HepG2 (cell line): ENCODE measurements around the gene ZNF148. TPM values are rescaled to one million over a fixed set of nuclear protein-coding genes. Genes with fewer than 3 reads are reported as not detected.

ENCODE experiments used
- HNF4G ChIP-seq, 2 experiments: sonication (generic) in 1 of 2; formaldehyde crosslinking in 1 of 2; IDR thresholded peaks; 2 replicates each; pipeline versions ENCODE4 v1.4.0 to v1.6.1; 2011 to 2020; ENCODE audit warnings: borderline replicate concordance in 2 of 2, low read depth in 2 of 2, mild to moderate bottlenecking in 2 of 2, low read length in 1 of 2, missing genetic modification reagents in 1 of 2, moderate library complexity in 1 of 2
- RFX1 ChIP-seq: fragments of 450-650 bp; IDR thresholded peaks from 2 replicates; pipeline ENCODE4 v1.6.1; 2017
- RXRB ChIP-seq: IDR thresholded peaks from 2 replicates; pipeline ENCODE4 v1.6.1; 2016; ENCODE audit warnings: borderline replicate concordance, missing genetic modification reagents, missing compliant biosample characterization
- SMC3 ChIP-seq: IDR thresholded peaks from 2 replicates; pipeline ENCODE4 v1.6.1; 2011; ENCODE audit warnings: low read length, improper control_type of control experiment
- SRY ChIP-seq: sonication (generic); formaldehyde crosslinking; IDR thresholded peaks from 2 replicates; pipeline ENCODE4 v1.8.0; 2022; ENCODE audit warnings: mild to moderate bottlenecking, missing genetic modification reagents
- polyA plus RNA-seq, 8 experiments: library from polyadenylated mRNA; depleted of rRNA in 3 of 8; stranded (reverse) in 7 of 8; unstranded in 1 of 8; fragments of >200 nt; fragmentation: Illumina TruSeq in 4 of 8; extraction: Trizol in 4 of 8; gene quantifications; 2 replicates each; pipeline versions ENCODE4 v1.2.1 to v1.2.3, GENCODE V29; 2011 to 2016; ENCODE audit warnings: low read depth in 4 of 8, missing spikeins in 1 of 8, mixed read lengths in 1 of 8; ENCODE audit not compliant: insufficient read depth in 1 of 8
- total RNA-seq, 5 experiments: library from RNA; depleted of rRNA; stranded (reverse); fragments of >200 nt; fragmentation: Illumina TruSeq; extraction: Trizol; gene quantifications; 2 replicates each; pipeline ENCODE4 v1.2.3, GENCODE V29; 2016; ENCODE audit warnings: low read depth in 1 of 5
- TF ChIP-seq, protein P1 (sequence below), 2 experiments: fragments of 450-650 bp in 1 of 2; sonication (generic) in 1 of 2; formaldehyde crosslinking in 1 of 2; IDR thresholded peaks; 2 replicates each; pipeline versions ENCODE4 v1.6.1 to v1.8.0; 2016 to 2022; ENCODE audit warnings: antibody characterized with exemption in 1 of 2, mild to moderate bottlenecking in 1 of 2, missing genetic modification reagents in 1 of 2
- TF ChIP-seq, protein P2 (sequence below): sonication (generic); formaldehyde crosslinking; IDR thresholded peaks from 2 replicates; pipeline ENCODE4 v1.4.0; 2020; ENCODE audit warnings: missing genetic modification reagents
- TF ChIP-seq, protein P3 (sequence below): sonication (generic); formaldehyde crosslinking; IDR thresholded peaks from 2 replicates; pipeline ENCODE4 v1.4.0; 2020; ENCODE audit warnings: mild to moderate bottlenecking, missing genetic modification reagents

The ZNF148 gene
- total and polyA plus RNA-seq, 2 of the 13 experiments (the other 11 are each of a cell fraction or from before 2014, with no cell fraction given): 10.6 to 36.1 TPM

DNA sequence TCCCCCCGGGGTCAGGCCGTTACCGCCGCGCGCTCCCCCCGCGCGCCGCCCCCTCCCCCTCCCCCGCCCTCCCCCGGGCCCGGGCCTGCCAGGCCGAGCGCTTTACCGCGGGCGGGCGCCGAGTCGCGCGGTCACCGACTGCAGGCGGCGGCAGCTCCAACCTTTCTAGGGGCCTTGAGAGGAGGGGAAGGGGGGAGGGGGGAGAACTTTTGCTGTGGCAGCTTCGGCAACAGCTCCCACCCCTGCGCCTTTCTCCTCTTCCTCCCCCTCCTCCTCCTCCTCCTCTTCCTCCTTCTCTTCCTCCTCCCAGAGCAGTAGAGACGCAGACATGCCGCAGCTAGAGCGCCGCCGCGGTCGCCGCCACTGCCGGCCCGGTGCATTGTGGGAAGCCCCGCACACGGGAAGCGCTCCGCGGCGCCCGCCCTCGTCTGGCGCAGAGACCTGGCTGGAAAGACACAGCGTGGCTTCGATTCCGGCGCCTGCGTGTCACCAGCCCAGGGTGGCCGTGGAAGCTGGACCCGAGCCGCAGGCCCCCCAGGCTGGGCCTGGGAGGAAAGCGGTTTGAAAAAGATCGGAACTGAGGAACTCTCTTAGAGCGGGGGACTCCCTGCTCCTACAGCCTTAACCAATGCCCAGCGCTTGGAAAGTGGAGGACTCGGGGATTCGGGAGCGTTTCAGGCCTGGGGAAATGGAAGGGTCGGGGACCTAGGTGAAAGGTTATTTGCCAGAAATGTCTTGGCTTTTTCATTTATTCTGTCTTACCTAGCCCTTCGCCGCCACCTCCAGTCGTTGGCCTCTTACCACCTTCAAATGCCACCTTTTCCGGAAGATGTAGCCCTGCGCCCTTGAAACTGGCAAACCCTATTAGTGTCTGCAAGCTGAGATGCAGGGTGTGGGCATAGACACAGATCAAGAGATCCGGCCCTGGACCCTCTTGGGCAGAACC lies at the start of gene ZNF148 (continued):
- TF ChIP-seq, protein P1, sequence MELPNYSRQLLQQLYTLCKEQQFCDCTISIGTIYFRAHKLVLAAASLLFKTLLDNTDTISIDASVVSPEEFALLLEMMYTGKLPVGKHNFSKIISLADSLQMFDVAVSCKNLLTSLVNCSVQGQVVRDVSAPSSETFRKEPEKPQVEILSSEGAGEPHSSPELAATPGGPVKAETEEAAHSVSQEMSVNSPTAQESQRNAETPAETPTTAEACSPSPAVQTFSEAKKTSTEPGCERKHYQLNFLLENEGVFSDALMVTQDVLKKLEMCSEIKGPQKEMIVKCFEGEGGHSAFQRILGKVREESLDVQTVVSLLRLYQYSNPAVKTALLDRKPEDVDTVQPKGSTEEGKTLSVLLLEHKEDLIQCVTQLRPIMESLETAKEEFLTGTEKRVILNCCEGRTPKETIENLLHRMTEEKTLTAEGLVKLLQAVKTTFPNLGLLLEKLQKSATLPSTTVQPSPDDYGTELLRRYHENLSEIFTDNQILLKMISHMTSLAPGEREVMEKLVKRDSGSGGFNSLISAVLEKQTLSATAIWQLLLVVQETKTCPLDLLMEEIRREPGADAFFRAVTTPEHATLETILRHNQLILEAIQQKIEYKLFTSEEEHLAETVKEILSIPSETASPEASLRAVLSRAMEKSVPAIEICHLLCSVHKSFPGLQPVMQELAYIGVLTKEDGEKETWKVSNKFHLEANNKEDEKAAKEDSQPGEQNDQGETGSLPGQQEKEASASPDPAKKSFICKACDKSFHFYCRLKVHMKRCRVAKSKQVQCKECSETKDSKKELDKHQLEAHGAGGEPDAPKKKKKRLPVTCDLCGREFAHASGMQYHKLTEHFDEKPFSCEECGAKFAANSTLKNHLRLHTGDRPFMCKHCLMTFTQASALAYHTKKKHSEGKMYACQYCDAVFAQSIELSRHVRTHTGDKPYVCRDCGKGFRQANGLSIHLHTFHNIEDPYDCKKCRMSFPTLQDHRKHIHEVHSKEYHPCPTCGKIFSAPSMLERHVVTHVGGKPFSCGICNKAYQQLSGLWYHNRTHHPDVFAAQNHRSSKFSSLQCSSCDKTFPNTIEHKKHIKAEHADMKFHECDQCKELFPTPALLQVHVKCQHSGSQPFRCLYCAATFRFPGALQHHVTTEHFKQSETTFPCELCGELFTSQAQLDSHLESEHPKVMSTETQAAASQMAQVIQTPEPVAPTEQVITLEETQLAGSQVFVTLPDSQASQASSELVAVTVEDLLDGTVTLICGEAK (IDR thresholded peaks at IDR 0.05): no peak
- TF ChIP-seq, protein P1 (CRISPR knock-in tag; IDR thresholded peaks at IDR 0.05): peak; percentile 91
- no peak; the same call in 1 of the 2 replicates for TF ChIP-seq SRY
- peak; percentile 55; the same call in 1 of the 2 replicates for TF ChIP-seq RXRB (CRISPR knock-in tag)
- TF ChIP-seq, protein P2, sequence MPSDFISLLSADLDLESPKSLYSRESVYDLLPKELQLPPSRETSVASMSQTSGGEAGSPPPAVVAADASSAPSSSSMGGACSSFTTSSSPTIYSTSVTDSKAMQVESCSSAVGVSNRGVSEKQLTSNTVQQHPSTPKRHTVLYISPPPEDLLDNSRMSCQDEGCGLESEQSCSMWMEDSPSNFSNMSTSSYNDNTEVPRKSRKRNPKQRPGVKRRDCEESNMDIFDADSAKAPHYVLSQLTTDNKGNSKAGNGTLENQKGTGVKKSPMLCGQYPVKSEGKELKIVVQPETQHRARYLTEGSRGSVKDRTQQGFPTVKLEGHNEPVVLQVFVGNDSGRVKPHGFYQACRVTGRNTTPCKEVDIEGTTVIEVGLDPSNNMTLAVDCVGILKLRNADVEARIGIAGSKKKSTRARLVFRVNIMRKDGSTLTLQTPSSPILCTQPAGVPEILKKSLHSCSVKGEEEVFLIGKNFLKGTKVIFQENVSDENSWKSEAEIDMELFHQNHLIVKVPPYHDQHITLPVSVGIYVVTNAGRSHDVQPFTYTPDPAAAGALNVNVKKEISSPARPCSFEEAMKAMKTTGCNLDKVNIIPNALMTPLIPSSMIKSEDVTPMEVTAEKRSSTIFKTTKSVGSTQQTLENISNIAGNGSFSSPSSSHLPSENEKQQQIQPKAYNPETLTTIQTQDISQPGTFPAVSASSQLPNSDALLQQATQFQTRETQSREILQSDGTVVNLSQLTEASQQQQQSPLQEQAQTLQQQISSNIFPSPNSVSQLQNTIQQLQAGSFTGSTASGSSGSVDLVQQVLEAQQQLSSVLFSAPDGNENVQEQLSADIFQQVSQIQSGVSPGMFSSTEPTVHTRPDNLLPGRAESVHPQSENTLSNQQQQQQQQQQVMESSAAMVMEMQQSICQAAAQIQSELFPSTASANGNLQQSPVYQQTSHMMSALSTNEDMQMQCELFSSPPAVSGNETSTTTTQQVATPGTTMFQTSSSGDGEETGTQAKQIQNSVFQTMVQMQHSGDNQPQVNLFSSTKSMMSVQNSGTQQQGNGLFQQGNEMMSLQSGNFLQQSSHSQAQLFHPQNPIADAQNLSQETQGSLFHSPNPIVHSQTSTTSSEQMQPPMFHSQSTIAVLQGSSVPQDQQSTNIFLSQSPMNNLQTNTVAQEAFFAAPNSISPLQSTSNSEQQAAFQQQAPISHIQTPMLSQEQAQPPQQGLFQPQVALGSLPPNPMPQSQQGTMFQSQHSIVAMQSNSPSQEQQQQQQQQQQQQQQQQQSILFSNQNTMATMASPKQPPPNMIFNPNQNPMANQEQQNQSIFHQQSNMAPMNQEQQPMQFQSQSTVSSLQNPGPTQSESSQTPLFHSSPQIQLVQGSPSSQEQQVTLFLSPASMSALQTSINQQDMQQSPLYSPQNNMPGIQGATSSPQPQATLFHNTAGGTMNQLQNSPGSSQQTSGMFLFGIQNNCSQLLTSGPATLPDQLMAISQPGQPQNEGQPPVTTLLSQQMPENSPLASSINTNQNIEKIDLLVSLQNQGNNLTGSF (CRISPR knock-in tag): peak; percentile 59; the same call in 1 of the 2 replicates
- TF ChIP-seq, protein P3, sequence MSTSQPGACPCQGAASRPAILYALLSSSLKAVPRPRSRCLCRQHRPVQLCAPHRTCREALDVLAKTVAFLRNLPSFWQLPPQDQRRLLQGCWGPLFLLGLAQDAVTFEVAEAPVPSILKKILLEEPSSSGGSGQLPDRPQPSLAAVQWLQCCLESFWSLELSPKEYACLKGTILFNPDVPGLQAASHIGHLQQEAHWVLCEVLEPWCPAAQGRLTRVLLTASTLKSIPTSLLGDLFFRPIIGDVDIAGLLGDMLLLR (CRISPR knock-in tag): no peak
- no peak for TF ChIP-seq SMC3
- no peak for TF ChIP-seq RFX1
- no peak for TF ChIP-seq HNF4G (IDR thresholded peaks at IDR 0.05; ENCODE audit: borderline replicate concordance, low read depth, low read length)
- no peak for TF ChIP-seq HNF4G (CRISPR knock-in tag; IDR thresholded peaks at IDR 0.05; ENCODE audit: borderline replicate concordance, low read depth)
